Measurements from ENCODE around the gene LCMT2.
"Not testable (repeated sequence)": the region's sequence is repeated elsewhere in the genome, so short reads cannot be mapped to it uniquely, and the experiment has no call there.

Gene LCMT2

DNA sequence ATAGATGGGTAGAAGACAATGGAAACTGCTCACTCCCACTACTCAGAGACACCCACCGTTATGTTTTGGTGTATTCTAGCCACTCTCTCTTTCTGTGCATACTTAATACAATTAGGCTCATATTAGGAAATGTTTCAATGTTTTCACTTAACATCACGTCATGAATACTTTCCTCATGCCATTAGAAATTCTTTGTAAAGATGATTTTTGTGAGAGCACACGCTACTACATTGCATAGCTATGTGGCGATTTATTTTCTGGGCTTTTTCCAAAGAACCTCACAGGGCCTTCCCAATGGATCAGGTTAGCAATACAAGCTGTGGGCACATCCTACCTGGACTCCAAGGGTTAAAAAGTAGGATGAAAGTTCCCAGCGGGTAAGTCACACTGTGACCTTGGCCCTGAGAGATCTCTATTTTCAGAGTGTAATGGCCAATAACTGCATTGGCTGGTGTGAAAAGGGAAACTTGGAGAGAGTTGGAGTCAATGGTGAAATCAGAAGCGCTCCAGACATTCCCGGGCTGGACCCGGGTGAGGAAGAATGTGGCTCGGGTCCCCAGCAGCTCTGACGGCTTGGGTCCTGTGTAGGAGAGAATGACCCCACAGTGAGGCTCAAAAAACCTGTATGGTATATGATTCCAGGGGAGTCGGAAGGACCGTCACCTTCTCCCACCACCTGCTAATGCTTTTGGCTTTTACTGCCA, 37.8 kb downstream of the LCMT2 start:
- Histone ChIP-seq H4K8ac (ENCODE audit: low read depth, low read length) (no peak overlapping the region), H3K4me1 (ENCODE audit: control insufficient read depth in 1 of 2, insufficient read depth in 2 of 2, low read length in 2 of 2) (peaks cover 0 to 2% of the 10 kb centered on the region in 2 experiments), H3K79me1 (ENCODE audit: low read length) (no peaks in the 10 kb centered on the region), H3K9me3 (ENCODE audit: insufficient read depth, low read depth, low read length) (no peaks in the 10 kb centered on the region), H3K27me3 (ENCODE audit: insufficient read depth, low read length) (no peaks in the 10 kb centered on the region), H3K4me3 (ENCODE audit: low read depth, low read length) (no peak overlapping the region), H4K12ac (ENCODE audit: low read depth, low read length) (no peak overlapping the region), H3K36me3 (ENCODE audit: control insufficient read depth in 1 of 2, insufficient read depth in 2 of 2, low read length in 2 of 2) (no peaks in the 10 kb centered on the region), H2BK12ac (ENCODE audit: low read length) (no peak overlapping the region), H3K4me2 (ENCODE audit: low read length) (no peak overlapping the region), H3K23ac (ENCODE audit: low read length) (no peak overlapping the region), H2AK5ac (ENCODE audit: low read length) (no peak overlapping the region), H3K79me2 (ENCODE audit: control insufficient read depth, insufficient read depth, low read length, poor library complexity) (no peaks in the 10 kb centered on the region), H3K14ac (ENCODE audit: low read length) (no peak overlapping the region), H2AFZ (ENCODE audit: insufficient read depth, low read length, poor library complexity) (no peak overlapping the region), H2BK120ac (ENCODE audit: insufficient read depth, low read length, poor library complexity) (no peak overlapping the region), H2BK5ac (ENCODE audit: low read depth, low read length, poor library complexity) (no peak overlapping the region), H4K91ac (ENCODE audit: low read depth, low read length) (no peak overlapping the region), H3K9ac (ENCODE audit: low read length) (no peak overlapping the region), H3K18ac (ENCODE audit: low read length) (no peak overlapping the region), H3K4ac (ENCODE audit: low read depth, low read length) (no peak overlapping the region), H3K27ac (ENCODE audit: low read depth, low read length) (no peak overlapping the region)
- DNase-seq: no peak
- WGBS (ENCODE audit: extremely low coverage, insufficient coverage, insufficient read length): no CpG with 5 or more reads among the region's 12 CpGs

DNA sequence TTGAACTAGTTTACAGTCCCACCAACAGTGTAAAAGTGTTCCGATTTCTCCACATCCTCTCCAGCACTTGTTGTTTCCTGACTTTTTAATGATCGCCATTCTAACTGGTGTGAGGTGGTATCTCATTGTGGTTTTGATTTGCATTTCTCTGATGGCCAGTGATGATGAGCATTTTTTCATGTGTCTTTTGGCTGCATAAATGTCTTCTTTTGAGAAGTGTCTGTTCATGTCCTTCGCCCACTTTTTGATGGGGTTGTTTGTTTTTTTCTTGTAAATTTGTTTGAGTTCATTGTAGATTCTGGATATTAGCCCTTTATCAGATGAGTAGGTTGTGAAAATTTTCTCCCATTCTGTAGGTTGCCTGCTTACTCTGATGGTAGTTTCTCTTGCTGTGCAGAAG, 40.7 kb downstream of the LCMT2 start:
- H3K36me3 ChIP-seq (ENCODE audit: control insufficient read depth in 1 of 2, insufficient read depth in 2 of 2, low read length in 2 of 2); H3K4ac ChIP-seq (ENCODE audit: low read depth, low read length): not testable (repeated sequence)

DNA sequence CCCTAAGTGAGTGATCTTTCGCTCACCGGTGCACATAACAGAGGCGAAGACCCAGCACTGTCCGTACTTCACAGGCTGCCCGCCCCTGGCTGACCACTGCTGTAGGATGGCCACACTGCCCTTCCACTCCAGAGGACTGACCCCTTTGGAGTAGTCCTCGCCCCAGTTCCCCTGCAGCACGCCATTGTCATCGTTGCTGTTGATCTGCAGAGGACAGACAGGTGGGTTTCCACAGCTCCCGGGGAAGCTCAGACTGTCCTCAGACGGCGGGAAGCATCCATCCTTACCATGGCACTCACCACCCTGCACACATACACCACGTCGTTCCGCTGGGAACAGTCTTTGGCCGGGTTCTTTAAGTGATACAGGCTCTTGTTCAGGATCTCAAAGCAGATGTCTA, 43.1 kb downstream of the LCMT2 start:
- Histone ChIP-seq H3K79me1 (ENCODE audit: low read length) (no peaks in the 10 kb centered on the region), H3K36me3 (ENCODE audit: control insufficient read depth in 1 of 2, insufficient read depth in 2 of 2, low read length in 2 of 2) (no peaks in the 10 kb centered on the region), H3K9me3 (ENCODE audit: insufficient read depth, low read depth, low read length) (no peaks in the 10 kb centered on the region), H4K8ac (ENCODE audit: low read depth, low read length) (no peak overlapping the region), H2BK120ac (ENCODE audit: insufficient read depth, low read length, poor library complexity) (no peak overlapping the region), H2AFZ (ENCODE audit: insufficient read depth, low read length, poor library complexity) (no peak overlapping the region), H3K14ac (ENCODE audit: low read length) (no peak overlapping the region), H3K4me3 (ENCODE audit: low read depth, low read length) (no peak overlapping the region), H3K27me3 (ENCODE audit: insufficient read depth, low read length) (no peaks in the 10 kb centered on the region), H4K91ac (ENCODE audit: low read depth, low read length) (no peak overlapping the region), H3K9ac (ENCODE audit: low read length) (no peak overlapping the region), H3K79me2 (ENCODE audit: control insufficient read depth, insufficient read depth, low read length, poor library complexity) (no peaks in the 10 kb centered on the region), H4K12ac (ENCODE audit: low read depth, low read length) (no peak overlapping the region), H3K27ac (ENCODE audit: low read depth, low read length) (no peak overlapping the region), H3K23ac (ENCODE audit: low read length) (no peak overlapping the region), H3K18ac (ENCODE audit: low read length) (no peak overlapping the region), H3K4me1 (ENCODE audit: control insufficient read depth in 1 of 2, insufficient read depth in 2 of 2, low read length in 2 of 2) (peaks cover 4 to 6% of the 10 kb centered on the region in 2 experiments), H2BK5ac (ENCODE audit: low read depth, low read length, poor library complexity) (no peak overlapping the region), H2BK12ac (ENCODE audit: low read length) (no peak overlapping the region), H3K4me2 (ENCODE audit: low read length) (no peak overlapping the region), H3K4ac (ENCODE audit: low read depth, low read length) (no peak overlapping the region), H2AK5ac (ENCODE audit: low read length) (no peak overlapping the region)
- no peak for DNase-seq
- no CpG with 5 or more reads among the region's 15 CpGs for WGBS (ENCODE audit: extremely low coverage, insufficient coverage, insufficient read length)

More for the DNA sequence above, 40.7 kb downstream of the LCMT2 start:
- H4K91ac ChIP-seq (ENCODE audit: low read depth, low read length); H4K12ac ChIP-seq (ENCODE audit: low read depth, low read length); H3K27ac ChIP-seq (ENCODE audit: low read depth, low read length); H4K8ac ChIP-seq (ENCODE audit: low read depth, low read length); H3K4me1 ChIP-seq (ENCODE audit: control insufficient read depth in 1 of 2, insufficient read depth in 2 of 2, low read length in 2 of 2); H2BK120ac ChIP-seq (ENCODE audit: insufficient read depth, low read length, poor library complexity); H3K79me2 ChIP-seq (ENCODE audit: control insufficient read depth, insufficient read depth, low read length, poor library complexity); H3K27me3 ChIP-seq (ENCODE audit: insufficient read depth, low read length); H2BK5ac ChIP-seq (ENCODE audit: low read depth, low read length, poor library complexity); H2AK5ac ChIP-seq (ENCODE audit: low read length); H3K9me3 ChIP-seq (ENCODE audit: insufficient read depth, low read depth, low read length); H3K4me2 ChIP-seq (ENCODE audit: low read length); H3K18ac ChIP-seq (ENCODE audit: low read length); H3K23ac ChIP-seq (ENCODE audit: low read length); H3K79me1 ChIP-seq (ENCODE audit: low read length); H3K14ac ChIP-seq (ENCODE audit: low read length); H2AFZ ChIP-seq (ENCODE audit: insufficient read depth, low read length, poor library complexity); DNase-seq; H3K9ac ChIP-seq (ENCODE audit: low read length); H3K4me3 ChIP-seq (ENCODE audit: low read depth, low read length); H2BK12ac ChIP-seq (ENCODE audit: low read length): not testable (repeated sequence)
- no CpG with 5 or more reads among the region's 3 CpGs for WGBS (ENCODE audit: extremely low coverage, insufficient coverage, insufficient read length)

DNA sequence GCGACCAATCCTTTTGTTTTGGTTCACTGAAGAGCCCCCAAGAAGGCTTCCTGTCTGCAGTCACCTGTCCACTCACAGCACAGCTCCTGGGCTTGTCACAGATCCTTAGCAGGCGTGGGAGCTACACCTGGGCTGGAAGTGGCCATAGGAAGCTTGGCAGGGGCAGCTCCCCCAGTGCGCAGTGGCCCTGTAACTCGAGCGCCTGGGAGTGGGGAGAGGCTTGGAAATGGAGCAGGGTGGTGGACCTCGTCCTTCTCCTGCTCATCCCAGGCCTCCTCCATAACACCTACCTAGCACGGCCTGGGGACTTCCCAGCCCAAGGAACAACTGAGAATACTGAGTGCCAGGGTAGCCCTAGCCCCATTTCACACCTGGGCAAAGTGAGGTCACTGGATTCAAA, 44.3 kb downstream of the LCMT2 start:
- Histone ChIP-seq H3K79me1 (ENCODE audit: low read length) (no peaks in the 10 kb centered on the region), H4K12ac (ENCODE audit: low read depth, low read length) (no peak overlapping the region), H3K79me2 (ENCODE audit: control insufficient read depth, insufficient read depth, low read length, poor library complexity) (no peaks in the 10 kb centered on the region), H3K18ac (ENCODE audit: low read length) (no peak overlapping the region), H4K8ac (ENCODE audit: low read depth, low read length) (no peak overlapping the region), H2AK5ac (ENCODE audit: low read length) (no peak overlapping the region), H3K27ac (ENCODE audit: low read depth, low read length) (no peak overlapping the region), H3K27me3 (ENCODE audit: insufficient read depth, low read length) (no peaks in the 10 kb centered on the region), H3K9me3 (ENCODE audit: insufficient read depth, low read depth, low read length) (no peaks in the 10 kb centered on the region), H3K4ac (ENCODE audit: low read depth, low read length) (no peak overlapping the region), H3K9ac (ENCODE audit: low read length) (no peak overlapping the region), H2BK12ac (ENCODE audit: low read length) (no peak overlapping the region), H3K4me3 (ENCODE audit: low read depth, low read length) (no peak overlapping the region), H2BK120ac (ENCODE audit: insufficient read depth, low read length, poor library complexity) (no peak overlapping the region), H2BK5ac (ENCODE audit: low read depth, low read length, poor library complexity) (no peak overlapping the region), H3K4me2 (ENCODE audit: low read length) (no peak overlapping the region), H2AFZ (ENCODE audit: insufficient read depth, low read length, poor library complexity) (no peak overlapping the region), H3K36me3 (ENCODE audit: control insufficient read depth in 1 of 2, insufficient read depth in 2 of 2, low read length in 2 of 2) (no peaks in the 10 kb centered on the region), H3K14ac (ENCODE audit: low read length) (no peak overlapping the region), H3K23ac (ENCODE audit: low read length) (no peak overlapping the region), H4K91ac (ENCODE audit: low read depth, low read length) (no peak overlapping the region), H3K4me1 (ENCODE audit: control insufficient read depth in 1 of 2, insufficient read depth in 2 of 2, low read length in 2 of 2) (peaks cover 4 to 6% of the 10 kb centered on the region in 2 experiments)
- no CpG with 5 or more reads among the region's 7 CpGs for WGBS (ENCODE audit: extremely low coverage, insufficient coverage, insufficient read length)
- no peak for DNase-seq
